Ishikawa (cell line): ENCODE measurements around the gene PIGU.

Experiments
- CEBPB ChIP-seq: IDR thresholded peaks from 2 replicates; pipeline ENCODE4 v1.6.1; 2012
- EP300 ChIP-seq: IDR thresholded peaks from 2 replicates; pipeline ENCODE4 v1.6.1; 2012; ENCODE audit warnings: borderline replicate concordance
- NFIC ChIP-seq: IDR thresholded peaks from 2 replicates; pipeline ENCODE4 v1.6.1; 2012
- TAF1 ChIP-seq: IDR thresholded peaks from 2 replicates; pipeline ENCODE4 v1.6.1; 2012; ENCODE audit warnings: low read depth, mild to moderate bottlenecking

DNA sequence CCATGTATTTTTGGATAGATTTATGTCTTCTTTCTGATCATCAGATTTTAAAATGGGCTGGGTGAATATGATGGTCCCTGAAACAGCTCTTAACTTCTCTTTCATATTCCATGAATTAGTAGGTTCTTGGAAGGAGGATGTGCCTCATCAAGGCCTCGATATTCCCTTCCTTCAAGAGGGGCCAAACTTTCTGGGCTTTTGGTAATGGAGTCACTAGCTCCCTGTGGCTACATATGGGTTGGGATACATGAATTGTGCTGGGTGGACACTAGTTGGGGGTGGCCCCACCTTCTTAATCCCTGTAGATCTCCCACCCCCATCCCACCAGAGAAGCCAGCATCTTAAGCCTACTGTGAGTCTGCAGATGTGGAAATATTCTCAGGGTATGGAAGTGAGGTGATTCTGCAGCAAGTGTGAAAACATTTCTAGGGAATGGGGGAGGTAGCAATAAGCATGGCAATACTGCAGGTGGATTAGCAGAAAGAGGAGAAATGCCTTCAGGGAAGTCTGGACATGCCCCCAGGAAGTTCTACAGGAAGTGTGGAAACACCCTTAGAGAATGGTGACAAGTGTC lies 29.5 kb upstream of the PIGU start:
- TF ChIP-seq CEBPB (no peak), TAF1 (no peak), EP300 (no peak), NFIC (no peak)
